CD4-positive, alpha-beta memory T cell (primary cell): ENCODE measurements around the gene CDADC1. TPM values are rescaled to one million over a fixed set of nuclear protein-coding genes. Genes with fewer than 3 reads are reported as not detected.

Experiments
- CTCF ChIA-PET: fragments of 350-600 bp; sonication (Branson Sonifier 250); formaldehyde crosslinking; loops from one replicate; lab custom pipeline; 2021; ENCODE audit warnings: inconsistent platforms; ENCODE audit not compliant: partially characterized antibody; lab: Charles Lee
- POLR2A ChIA-PET: fragments of 350-600 bp; sonication (Branson Sonifier 250); formaldehyde crosslinking; loops from one replicate; lab custom pipeline; 2021; ENCODE audit not compliant: partially characterized antibody; lab: Charles Lee
- DNase-seq, 5 donors: peaks; one replicate each; pipeline versions ENCODE4 v3.0.0 to v3.0.0-alpha.2; 2020 to 2022; ENCODE audit warnings: mixed read lengths in 1 of 5
- H3K27ac ChIP-seq: one replicate; pipeline ENCODE4 v1.7.0; 2013; ENCODE audit warnings: low read depth, low read length
- H3K27me3 ChIP-seq: 2 replicates; pipeline ENCODE4 v1.7.0; 2013; ENCODE audit warnings: mild to moderate bottlenecking, low read length, moderate library complexity; ENCODE audit not compliant: insufficient read depth
- H3K36me3 ChIP-seq: 2 replicates; pipeline ENCODE4 v1.7.0; 2013; ENCODE audit warnings: mild to moderate bottlenecking, low read length, moderate library complexity; ENCODE audit not compliant: insufficient read depth
- H3K4me1 ChIP-seq: 2 replicates; pipeline ENCODE4 v1.7.0; 2013; ENCODE audit warnings: mild to moderate bottlenecking, low read length, moderate library complexity; ENCODE audit not compliant: insufficient read depth
- H3K4me3 ChIP-seq, 2 donors: one replicate each; pipeline ENCODE4 v1.7.0; 2013; ENCODE audit warnings: low read length in 2 of 2, mild to moderate bottlenecking in 1 of 2
- H3K9me3 ChIP-seq, 2 donors: one replicate each; pipeline ENCODE4 v1.7.0; 2013; ENCODE audit warnings: low read length in 2 of 2, control low read depth in 1 of 2; ENCODE audit not compliant: control insufficient read depth in 1 of 2
- H3K27ac Mint-ChIP-seq, 7 donors: one replicate each; pipeline ENCODE4 v1.8.0; 2020 to 2021; ENCODE audit warnings: mixed read lengths in 7 of 7, mild to moderate bottlenecking in 6 of 7, inconsistent platforms in 3 of 7, moderate library complexity in 3 of 7
- H3K27me3 Mint-ChIP-seq, 2 donors: one replicate each; pipeline ENCODE4 v1.8.0; 2020 to 2021; ENCODE audit warnings: mixed read lengths in 2 of 2
- H3K36me3 Mint-ChIP-seq, 2 donors: one replicate each; pipeline ENCODE4 v1.8.0; 2020 to 2021; ENCODE audit warnings: mixed read lengths in 2 of 2, inconsistent platforms in 1 of 2, mild to moderate bottlenecking in 1 of 2
- H3K4me1 Mint-ChIP-seq, 4 donors: one replicate each; pipeline ENCODE4 v1.8.0; 2020 to 2021; ENCODE audit warnings: mixed read lengths in 4 of 4, mild to moderate bottlenecking in 1 of 4
- H3K4me3 Mint-ChIP-seq, 8 donors: one replicate each; pipeline ENCODE4 v1.8.0; 2020 to 2021; ENCODE audit warnings: mixed read lengths in 8 of 8, mild to moderate bottlenecking in 7 of 8, moderate library complexity in 6 of 8, inconsistent platforms in 3 of 8
- H3K9me3 Mint-ChIP-seq, 8 donors: one replicate each; pipeline ENCODE4 v1.8.0; 2020 to 2021; ENCODE audit warnings: mixed read lengths in 8 of 8, mild to moderate bottlenecking in 5 of 8, inconsistent platforms in 3 of 8, moderate library complexity in 1 of 8
- intact Hi-C: fragments of 100-400 bp; cut with micrococcal nuclease; formaldehyde crosslinking; loops from one replicate; pipeline ENCODE4 v1.15.1; 2023
- polyA plus RNA-seq, 2 donors: library from polyadenylated mRNA; unstranded; fragments of 300-500 nt; fragmentation: Illumina TruSeq; gene quantifications; one replicate each; pipeline ENCODE4 v1.2.3, GENCODE V29; 2021
- total RNA-seq, 2 experiments: library from RNA; stranded (reverse); gene quantifications; one replicate each; pipeline ENCODE4 v1.2.3, GENCODE V29; 2021

CDADC1 gene
- total and polyA plus RNA-seq, 4 experiments from 2014 or later: 6.2 to 15.9 (median 12.4) TPM

- no peak overlapping the region for H3K4me3 ChIP-seq
- no peak overlapping the region for H3K27ac ChIP-seq
- ChIA-PET CTCF (interaction anchor here (1.1 to 3.8 kb wide), 3 partner anchors 12 to 21 kb away, joined by 3 to 17 read pairs (median 5); partner anchors contain the start of gene CDADC1), POLR2A (interaction anchor here (1.1 to 3.7 kb wide), 3 partner anchors 12 to 240 kb away, joined by 3 to 33 read pairs (median 4); partner anchors contain the start of genes CAB39L and CDADC1)
- H3K4me1 ChIP-seq: peaks cover 15% of the 10 kb centered on the region
- Mint-ChIP-seq H3K4me3 (no peak overlapping the region), H3K27ac (peak overlapping the region in 3 of 7 donors; percentile 19 to 79 (median 62)), H3K27me3 (no peaks in the 10 kb centered on the region), H3K9me3 (no peaks in the 10 kb centered on the region), H3K36me3 (peaks cover 46 to 65% of the 10 kb centered on the region in 2 donors), H3K4me1 (peaks cover 10 to 31% (median 20%) of the 10 kb centered on the region in 4 donors)
- peaks cover 13% of the 10 kb centered on the region for H3K36me3 ChIP-seq
- intact Hi-C loops: no loop called here
- no peak for DNase-seq
- H3K27me3 ChIP-seq: no peaks in the 10 kb centered on the region
- no peaks in the 10 kb centered on the region for H3K9me3 ChIP-seq
Measured at GRCh38 chr13:49259586-49259985, 11.9 kb downstream of the CDADC1 start.

GRCh38 chr13:49262634-49263033 lies 14.9 kb downstream of the CDADC1 start:
- peaks cover 4 to 12% (median 7%) of the 10 kb centered on the region in 4 donors for H3K4me1 Mint-ChIP-seq
- no peaks in the 10 kb centered on the region for H3K27me3 Mint-ChIP-seq
- no peak overlapping the region for H3K4me3 Mint-ChIP-seq
- peaks cover 9% of the 10 kb centered on the region for H3K4me1 ChIP-seq
- peaks cover 8% of the 10 kb centered on the region for H3K36me3 ChIP-seq
- DNase-seq: no peak
- POLR2A ChIA-PET: interaction anchor here (1.0 kb wide), 1 partner anchor 44 kb away, joined by 3 read pairs; no protein-coding TSS in a partner anchor
- H3K27me3 ChIP-seq: no peaks in the 10 kb centered on the region
- no peaks in the 10 kb centered on the region for H3K9me3 ChIP-seq
- H3K27ac Mint-ChIP-seq: no peak overlapping the region
- H3K9me3 Mint-ChIP-seq: no peaks in the 10 kb centered on the region
- CTCF ChIA-PET: interaction anchor here (1.8 kb wide), 1 partner anchor 11 kb away, joined by 7 read pairs; no protein-coding TSS in a partner anchor
- no peak overlapping the region for H3K27ac ChIP-seq
- intact Hi-C loops: no loop called here
- H3K36me3 Mint-ChIP-seq: peaks cover 42 to 50% of the 10 kb centered on the region in 2 donors
- no peak overlapping the region for H3K4me3 ChIP-seq

GRCh38 chr13:49265822-49266221 lies 18.1 kb downstream of the CDADC1 start:
- ChIA-PET POLR2A (no interaction called here), CTCF (interaction anchor here (2.4 to 3.5 kb wide), 2 partner anchors 17 to 18 kb away, joined by 11 to 12 read pairs; partner anchors contain the start of gene CDADC1)
- Mint-ChIP-seq H3K9me3 (no peaks in the 10 kb centered on the region), H3K4me3 (no peak overlapping the region), H3K27ac (peak overlapping the region in 1 of 7 donors; percentile 28), H3K36me3 (peaks cover 37 to 41% of the 10 kb centered on the region in 2 donors), H3K4me1 (peaks cover 0 to 2% (median under 1%) of the 10 kb centered on the region in 4 donors), H3K27me3 (no peaks in the 10 kb centered on the region)
- H3K4me3 ChIP-seq: no peak overlapping the region
- no peaks in the 10 kb centered on the region for H3K4me1 ChIP-seq
- no peaks in the 10 kb centered on the region for H3K9me3 ChIP-seq
- intact Hi-C loops: no loop called here
- H3K27me3 ChIP-seq: no peaks in the 10 kb centered on the region
- DNase-seq: no peak
- H3K36me3 ChIP-seq: peaks cover 5% of the 10 kb centered on the region
- no peak overlapping the region for H3K27ac ChIP-seq

GRCh38 chr13:49271264-49271663 lies 23.5 kb downstream of the CDADC1 start:
- Histone ChIP-seq H3K36me3 (peaks cover 5% of the 10 kb centered on the region), H3K9me3 (no peaks in the 10 kb centered on the region), H3K4me1 (no peaks in the 10 kb centered on the region), H3K27me3 (no peaks in the 10 kb centered on the region), H3K4me3 (no peak overlapping the region), H3K27ac (no peak overlapping the region)
- intact Hi-C loops: no loop called here
- H3K27ac Mint-ChIP-seq: peak overlapping the region in 1 of 7 donors; percentile 72
- H3K27me3 Mint-ChIP-seq: no peaks in the 10 kb centered on the region
- H3K9me3 Mint-ChIP-seq: no peaks in the 10 kb centered on the region
- H3K36me3 Mint-ChIP-seq: peaks cover 18 to 21% of the 10 kb centered on the region in 2 donors
- CTCF ChIA-PET: interaction anchor here (4.6 kb wide), 1 partner anchor 9 kb away, joined by 31 read pairs; no protein-coding TSS in a partner anchor
- peaks cover 0 to 6% (median 0%) of the 10 kb centered on the region in 4 donors for H3K4me1 Mint-ChIP-seq
- POLR2A ChIA-PET: no interaction called here
- no peak overlapping the region for H3K4me3 Mint-ChIP-seq
- DNase-seq: no peak

GRCh38 chr13:49272296-49272695 lies 24.6 kb downstream of the CDADC1 start:
- Mint-ChIP-seq H3K27ac (no peak overlapping the region), H3K27me3 (no peaks in the 10 kb centered on the region), H3K36me3 (peaks cover 10 to 15% of the 10 kb centered on the region in 2 donors), H3K9me3 (no peaks in the 10 kb centered on the region), H3K4me1 (peaks cover 0 to 6% (median 0%) of the 10 kb centered on the region in 4 donors), H3K4me3 (no peak overlapping the region)
- Histone ChIP-seq H3K36me3 (peaks cover 5% of the 10 kb centered on the region), H3K27ac (no peak overlapping the region), H3K9me3 (no peaks in the 10 kb centered on the region), H3K4me3 (no peak overlapping the region), H3K27me3 (no peaks in the 10 kb centered on the region), H3K4me1 (no peaks in the 10 kb centered on the region)
- intact Hi-C loops: no loop called here
- no peak for DNase-seq
- CTCF ChIA-PET: interaction anchor here (4.6 kb wide), 1 partner anchor 8 kb away, joined by 31 read pairs; no protein-coding TSS in a partner anchor
- POLR2A ChIA-PET: no interaction called here

- H3K9me3 ChIP-seq: no peaks in the 10 kb centered on the region
- no peak for DNase-seq
- Mint-ChIP-seq H3K36me3 (peaks cover 18 to 31% of the 10 kb centered on the region in 2 donors), H3K27me3 (no peaks in the 10 kb centered on the region), H3K4me3 (no peak overlapping the region), H3K4me1 (no peaks in the 10 kb centered on the region), H3K9me3 (no peaks in the 10 kb centered on the region), H3K27ac (no peak overlapping the region)
- H3K27ac ChIP-seq: no peak overlapping the region
- H3K36me3 ChIP-seq: no peaks in the 10 kb centered on the region
- no peaks in the 10 kb centered on the region for H3K27me3 ChIP-seq
- intact Hi-C loops: no loop called here
- no peak overlapping the region for H3K4me3 ChIP-seq
- POLR2A ChIA-PET: no interaction called here
- no peaks in the 10 kb centered on the region for H3K4me1 ChIP-seq
- CTCF ChIA-PET: interaction anchor here (4.9 to 6.7 kb wide), 4 partner anchors 8 to 63 kb away, joined by 26 to 65 read pairs (median 34); no protein-coding TSS in a partner anchor
Measured at GRCh38 chr13:49278211-49278610, 30.5 kb downstream of the CDADC1 start.

GRCh38 chr13:49279112-49279511 lies 31.4 kb downstream of the CDADC1 start:
- DNase-seq: no peak
- H3K36me3 Mint-ChIP-seq: peaks cover 18 to 37% of the 10 kb centered on the region in 2 donors
- ChIA-PET POLR2A (interaction anchor here (0.5 to 0.8 kb wide), 2 partner anchors 31 to 85 kb away, joined by 3 read pairs; no protein-coding TSS in a partner anchor), CTCF (interaction anchor here (0.7 to 6.7 kb wide), 7 partner anchors 9 to 323 kb away, joined by 3 to 65 read pairs (median 26); no protein-coding TSS in a partner anchor)
- intact Hi-C loops: no loop called here
- no peak overlapping the region for H3K4me3 Mint-ChIP-seq
- no peak overlapping the region for H3K27ac Mint-ChIP-seq
- H3K4me1 ChIP-seq: no peaks in the 10 kb centered on the region
- H3K27ac ChIP-seq: no peak overlapping the region
- no peaks in the 10 kb centered on the region for H3K4me1 Mint-ChIP-seq
- no peaks in the 10 kb centered on the region for H3K9me3 ChIP-seq
- H3K4me3 ChIP-seq: no peak overlapping the region
- peaks cover 3% of the 10 kb centered on the region for H3K36me3 ChIP-seq
- no peaks in the 10 kb centered on the region for H3K27me3 ChIP-seq
- H3K27me3 Mint-ChIP-seq: no peaks in the 10 kb centered on the region
- no peaks in the 10 kb centered on the region for H3K9me3 Mint-ChIP-seq
